GM10847 (cell line): ENCODE results near the gene BCKDK.

Source experiments
- POLR2A ChIP-seq: IDR thresholded peaks from 2 replicates; pipeline ENCODE4 v1.6.1; 2011; ENCODE audit not compliant: insufficient read length; ENCODE audit errors: extremely low read depth

BCKDK gene

DNA sequence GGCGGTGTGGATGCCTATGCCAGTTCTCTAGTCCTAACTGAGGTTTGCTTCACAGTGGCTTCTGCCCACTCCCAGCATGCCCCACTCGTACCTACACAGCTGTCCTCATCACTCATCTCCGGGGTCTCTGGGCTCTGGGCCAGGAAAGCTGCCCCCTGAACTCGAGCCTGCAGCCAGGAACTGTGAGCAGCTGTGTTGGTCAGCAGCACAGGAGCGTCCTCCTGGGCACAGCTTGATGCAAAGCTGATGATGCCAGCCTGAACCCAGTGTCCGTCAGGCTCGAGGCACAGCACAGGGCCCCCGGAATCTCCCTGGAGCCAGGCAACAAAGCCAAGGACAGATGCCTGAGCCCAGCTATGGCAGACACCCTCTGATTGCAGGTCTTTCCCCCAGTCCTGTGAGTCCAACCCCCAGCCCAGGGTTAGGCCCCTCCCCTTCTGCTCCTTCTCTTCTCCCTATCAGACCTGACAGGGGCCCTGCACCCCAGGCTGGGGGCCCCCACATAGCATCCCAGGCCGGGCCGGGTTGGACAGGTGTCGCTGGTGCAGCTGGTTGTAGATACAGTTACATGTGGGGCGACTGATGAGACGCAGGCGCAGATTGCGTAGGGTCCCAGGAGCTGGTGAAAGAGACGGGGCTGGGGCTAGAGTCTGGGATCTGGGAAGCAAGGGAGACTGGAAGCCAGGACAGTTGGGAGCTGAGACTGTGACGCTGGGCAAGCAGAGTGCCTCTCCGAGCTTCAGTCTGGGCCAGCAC is 22.1 kb upstream of the BCKDK start:
- TF ChIP-seq POLR2A = no peak

DNA sequence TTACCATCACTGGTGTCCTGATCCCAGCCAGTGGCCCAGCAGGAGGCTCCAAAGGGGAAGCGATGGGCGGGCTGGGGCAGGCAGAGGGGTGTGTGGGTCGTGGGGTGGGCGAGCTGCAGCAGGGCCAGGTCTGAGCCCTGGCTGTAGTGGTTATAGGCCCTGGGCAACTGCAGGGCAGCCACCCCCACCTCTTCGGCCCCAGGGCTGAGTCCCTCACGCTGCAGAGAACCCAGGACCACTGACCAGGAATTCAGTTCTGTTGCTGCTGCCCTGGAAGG is 21.6 kb upstream of the BCKDK start:
- TF ChIP-seq POLR2A = no peak

DNA sequence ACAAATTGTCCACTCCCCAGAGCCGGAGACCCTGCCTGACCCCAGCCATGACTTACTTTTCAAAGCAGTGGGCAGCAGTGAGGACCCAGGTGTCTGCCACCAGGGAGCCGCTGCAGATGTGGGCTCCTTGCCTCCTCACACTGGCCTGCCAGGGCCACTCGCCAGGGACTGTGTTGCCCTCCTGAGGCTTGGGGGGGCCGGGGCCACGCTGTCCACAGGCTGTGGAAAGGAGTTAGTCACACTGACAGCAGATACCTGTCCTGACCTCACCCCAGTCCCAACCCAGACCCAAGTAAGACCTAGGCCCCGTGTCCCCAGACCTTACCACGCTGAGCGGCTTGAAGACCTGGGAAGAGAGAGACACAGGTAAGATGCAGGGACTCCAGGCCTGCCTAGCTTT is 20.7 kb upstream of the BCKDK start:
- TF ChIP-seq POLR2A = no peak

DNA sequence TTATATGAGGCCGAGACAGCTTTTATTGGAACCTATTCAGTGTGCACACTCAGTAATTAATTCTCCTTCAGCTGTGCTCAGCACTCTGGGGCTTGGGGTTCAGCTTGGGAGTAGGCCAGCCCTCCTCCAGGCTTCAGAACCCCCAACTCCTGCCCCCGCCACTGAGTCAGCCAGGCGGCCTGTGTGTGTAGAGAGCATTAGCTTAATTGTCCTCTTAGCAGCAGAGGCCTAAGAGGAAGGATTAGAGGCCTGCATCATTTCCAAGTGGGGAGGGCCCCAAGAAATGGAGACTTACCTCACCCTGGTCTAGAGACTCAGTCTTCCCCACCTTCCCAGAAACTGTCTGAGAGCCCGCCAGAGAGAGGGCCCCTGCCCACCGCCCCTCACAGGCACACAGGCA is 20.2 kb upstream of the BCKDK start:
- TF ChIP-seq POLR2A = no peak

DNA sequence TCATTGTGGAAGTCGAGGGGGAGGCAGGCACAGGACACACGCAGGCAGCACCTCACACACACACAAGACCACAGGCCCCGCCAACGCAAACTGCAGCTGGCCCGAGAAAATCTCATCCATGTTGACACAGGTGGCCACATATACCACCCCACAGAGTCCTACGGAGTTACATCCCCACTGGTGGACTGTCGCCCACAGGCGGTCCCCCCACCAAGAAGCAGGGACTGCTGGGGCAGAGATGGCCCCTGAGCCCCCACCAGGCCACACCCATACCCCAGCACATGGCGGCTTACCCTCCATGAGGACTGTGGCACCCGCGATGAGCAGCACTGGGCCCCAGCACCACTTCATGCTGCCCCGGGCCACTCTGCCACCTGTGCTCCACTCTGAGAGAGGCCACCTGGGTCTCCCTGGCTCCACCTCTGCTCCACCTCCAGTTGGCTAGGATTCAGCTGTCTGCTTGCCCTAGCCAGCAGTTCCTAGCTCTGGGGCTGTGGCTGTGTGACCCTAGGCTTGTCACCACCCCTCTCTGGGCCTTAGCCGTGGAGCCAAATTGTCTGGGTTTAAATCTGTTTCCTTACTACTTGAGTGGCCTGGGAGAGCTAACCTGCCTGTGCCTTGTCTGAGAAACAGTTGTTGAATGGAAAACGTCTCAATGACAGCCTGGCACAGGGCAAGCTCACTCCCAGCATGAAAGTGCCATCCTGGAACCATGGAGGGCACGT is 19.6 kb upstream of the BCKDK start, which contains the start of gene PRSS53:
Gene PRSS53 (minus strand): TSS at position 485 of the 725 bp plus-strand sequence. CDS start 134 bp downstream, at position 351.
- no peak for TF ChIP-seq POLR2A

DNA sequence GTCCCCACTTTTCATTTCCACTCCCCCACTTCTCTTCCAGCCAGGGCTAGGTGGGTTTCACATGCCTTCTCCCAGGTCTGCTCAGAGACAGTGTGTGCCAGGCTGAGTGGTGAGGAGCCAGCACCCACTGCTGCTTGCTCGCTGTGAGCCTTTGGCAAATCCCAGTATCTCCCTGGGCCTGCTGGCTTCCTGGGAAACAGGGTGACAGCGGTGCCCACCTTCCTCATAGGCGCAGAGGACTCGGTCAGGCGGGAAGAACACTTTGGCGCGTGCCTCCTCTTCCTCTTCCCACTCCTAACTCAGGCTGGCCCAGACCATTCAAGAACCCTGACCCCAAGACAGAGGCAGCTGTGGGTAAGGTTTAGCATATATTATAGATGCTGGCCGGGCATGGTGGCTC is 19.0 kb upstream of the BCKDK start:
- TF ChIP-seq POLR2A = no peak

DNA sequence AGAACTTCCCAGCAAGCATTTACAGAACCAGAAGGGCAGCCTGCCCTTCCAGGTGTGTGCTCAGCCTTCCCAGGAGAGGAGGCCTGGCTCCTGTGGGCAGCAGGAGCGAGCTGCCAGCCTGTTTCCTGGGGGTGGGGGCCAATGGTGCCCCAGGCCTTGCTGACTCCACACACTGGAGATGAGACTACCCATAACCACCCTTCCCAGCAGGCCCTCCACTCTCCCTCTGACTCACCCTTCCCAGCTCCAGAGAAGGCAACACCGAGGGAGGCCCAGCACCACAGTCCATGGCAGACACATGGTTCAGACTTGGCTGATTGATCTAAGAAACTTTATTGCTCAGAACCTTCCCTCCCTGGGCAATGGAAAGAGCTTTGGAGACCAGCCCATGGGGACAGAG is 17.6 kb upstream of the BCKDK start:
- TF ChIP-seq POLR2A = no peak

DNA sequence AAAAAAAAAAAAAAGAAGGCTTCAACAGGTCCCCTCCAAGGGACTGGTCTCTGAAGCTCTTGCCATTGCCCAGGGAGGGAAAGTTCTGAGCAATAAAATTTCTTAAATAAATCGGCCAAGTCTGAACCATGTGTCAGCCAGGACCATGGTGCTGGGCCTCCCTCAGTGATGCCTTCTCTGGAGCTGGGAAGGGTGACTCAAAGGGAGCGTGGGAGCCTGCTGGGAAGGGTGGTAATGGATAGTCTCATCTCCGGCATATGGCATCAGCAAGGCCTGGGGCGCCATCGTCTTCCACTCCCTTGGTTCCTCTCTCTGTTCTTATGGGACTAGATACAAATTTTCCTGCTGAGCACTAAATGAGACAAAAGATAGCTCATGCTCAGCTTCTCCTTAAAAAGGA is 15.9 kb upstream of the BCKDK start:
- no peak for TF ChIP-seq POLR2A

DNA sequence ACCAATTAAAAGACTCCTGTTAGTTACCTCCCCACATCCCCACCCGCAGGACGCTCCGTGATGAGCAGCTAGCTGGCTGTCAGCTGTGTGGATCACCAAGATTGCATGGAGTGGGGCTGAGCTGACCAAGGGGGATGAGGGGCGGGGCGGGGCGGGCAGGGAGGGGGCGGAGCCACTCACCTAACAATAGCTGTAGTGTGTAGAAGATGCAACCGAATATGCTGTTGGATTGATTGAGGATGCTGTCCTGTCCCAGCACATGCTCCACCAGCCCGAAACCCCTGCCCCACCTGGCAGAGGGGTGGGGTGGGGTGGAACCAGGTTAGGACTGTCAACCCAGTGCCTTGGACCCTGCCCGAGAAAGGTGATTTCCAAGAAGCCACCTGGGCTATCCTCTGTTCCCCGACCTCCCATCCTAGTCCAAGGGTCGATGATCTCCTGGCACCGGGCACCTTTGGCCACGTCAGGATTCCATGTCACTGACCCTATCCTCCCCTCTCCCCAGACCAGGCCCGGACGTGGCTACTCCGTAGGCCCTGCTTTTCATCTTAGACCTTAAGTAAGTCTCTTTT is 15.0 kb upstream of the BCKDK start:
- TF ChIP-seq POLR2A = no peak

DNA sequence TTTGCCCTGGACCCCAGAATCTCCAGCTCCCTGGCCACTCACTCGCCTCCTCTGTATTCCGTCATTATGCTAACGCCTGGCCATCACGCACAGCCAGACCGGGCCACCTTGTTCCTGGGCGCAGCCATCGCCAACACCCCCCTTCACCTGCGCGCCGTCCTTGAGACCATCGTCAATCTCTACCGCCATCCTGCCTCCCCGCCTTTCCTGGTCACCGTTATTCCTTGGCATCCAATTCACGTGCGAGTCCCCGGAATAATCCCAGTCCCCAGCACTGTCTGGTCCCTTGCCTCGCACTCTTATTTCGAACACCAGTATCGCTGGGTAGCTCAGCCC is 14.1 kb upstream of the BCKDK start:
- TF ChIP-seq POLR2A = no peak

DNA sequence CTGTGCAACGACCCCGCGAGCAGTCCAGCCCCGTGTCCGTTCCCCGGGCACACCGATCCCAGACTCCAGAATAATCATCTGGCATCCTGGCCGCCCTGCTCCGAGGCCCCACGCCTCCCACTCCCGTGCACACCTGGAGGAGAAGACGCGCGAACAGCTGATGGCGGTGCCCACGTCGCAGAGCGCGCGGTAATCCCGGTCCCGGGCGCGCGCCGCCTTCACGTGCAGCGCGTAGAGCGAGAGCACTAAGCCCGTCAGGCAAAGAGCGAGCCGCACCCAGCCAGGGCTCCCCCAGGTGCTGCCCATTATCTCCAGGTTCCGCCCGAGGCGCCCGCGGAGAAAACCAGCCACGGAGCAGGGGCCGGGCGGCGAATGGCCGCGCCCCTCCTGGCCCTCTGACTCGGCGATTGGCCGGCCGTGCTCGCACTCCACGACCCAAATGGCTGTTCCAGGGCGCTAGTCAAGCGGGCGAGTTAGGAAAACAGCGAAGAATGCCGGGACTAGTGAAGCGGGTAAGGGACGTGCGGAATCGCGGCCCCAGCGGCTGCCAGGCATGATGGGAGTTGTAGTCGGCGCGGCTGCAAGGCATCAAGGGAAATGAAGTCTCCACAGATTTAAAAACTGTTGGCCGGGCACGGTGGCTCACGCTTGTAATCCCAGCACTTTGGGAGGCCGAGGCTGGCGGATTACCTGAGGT is 13.6 kb upstream of the BCKDK start, which contains the start of gene VKORC1:
Gene VKORC1 (minus strand): TSS at position 374 of the 697 bp plus-strand sequence. CDS start 68 bp downstream, at position 306.
- TF ChIP-seq POLR2A = peak; percentile 53

DNA sequence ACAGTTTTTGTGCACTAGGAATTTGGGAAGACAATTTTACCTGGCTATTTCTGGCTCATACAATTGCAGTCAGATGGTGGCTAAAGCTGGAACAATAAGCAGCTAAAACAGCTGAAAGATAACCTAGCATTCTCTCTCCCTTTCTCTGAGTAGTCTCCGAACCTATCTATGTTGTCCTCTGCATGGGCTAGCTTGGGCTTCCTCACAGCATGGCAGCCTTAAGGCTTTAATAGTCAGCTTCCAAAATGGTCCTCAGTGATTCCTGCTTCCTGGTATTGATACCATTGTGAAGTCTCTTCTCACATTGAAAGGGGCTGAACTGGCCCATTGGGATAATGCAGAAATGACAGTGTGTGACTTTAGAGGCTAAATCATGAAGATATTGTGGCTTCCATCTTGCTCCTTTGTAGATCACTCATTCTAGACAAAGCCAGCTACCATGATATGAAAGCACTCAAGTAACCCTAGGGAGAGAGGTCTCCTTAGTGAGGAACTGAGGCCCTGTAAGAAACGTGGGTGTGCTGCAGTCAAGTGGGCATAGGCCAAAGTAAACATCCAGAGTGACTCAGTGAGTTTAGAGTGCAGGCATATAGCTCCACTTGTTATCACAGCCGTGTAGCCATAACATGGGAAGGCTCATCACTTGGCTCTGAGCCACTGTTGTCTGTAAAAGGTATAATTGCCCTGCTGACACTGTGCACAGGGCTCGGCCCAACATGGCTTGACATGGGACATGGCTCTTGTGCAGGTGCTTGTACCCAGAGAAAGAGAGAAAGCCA is 8.1 kb upstream of the BCKDK start:
- TF ChIP-seq POLR2A = no peak

DNA sequence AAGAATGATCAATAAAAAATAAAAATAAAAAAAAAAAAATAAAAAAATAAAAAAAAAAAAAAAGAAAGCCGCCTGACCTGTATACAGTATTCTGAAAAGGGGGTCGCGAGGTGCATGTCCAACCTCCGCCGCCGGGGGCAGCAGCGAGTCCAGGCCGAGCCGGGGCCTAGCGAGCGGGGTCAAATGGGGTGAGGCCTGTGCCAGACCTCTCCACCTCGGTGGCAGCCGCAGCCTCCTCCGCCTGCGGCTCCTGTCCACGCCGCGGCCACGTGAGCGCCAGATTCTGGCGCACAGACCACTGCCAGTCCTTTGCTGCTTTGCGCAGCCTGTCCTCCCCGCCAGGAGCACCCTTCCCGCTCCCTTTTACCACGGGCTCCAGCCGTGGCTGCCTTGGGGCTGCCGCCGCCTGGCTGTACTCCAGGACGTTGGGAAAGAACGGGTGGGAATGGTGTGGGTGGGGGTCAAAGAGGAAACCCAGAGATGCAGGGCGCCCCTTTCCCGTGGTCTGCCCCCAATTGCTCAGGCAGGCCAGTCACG is 2.4 kb upstream of the BCKDK start:
- TF ChIP-seq POLR2A = no peak

DNA sequence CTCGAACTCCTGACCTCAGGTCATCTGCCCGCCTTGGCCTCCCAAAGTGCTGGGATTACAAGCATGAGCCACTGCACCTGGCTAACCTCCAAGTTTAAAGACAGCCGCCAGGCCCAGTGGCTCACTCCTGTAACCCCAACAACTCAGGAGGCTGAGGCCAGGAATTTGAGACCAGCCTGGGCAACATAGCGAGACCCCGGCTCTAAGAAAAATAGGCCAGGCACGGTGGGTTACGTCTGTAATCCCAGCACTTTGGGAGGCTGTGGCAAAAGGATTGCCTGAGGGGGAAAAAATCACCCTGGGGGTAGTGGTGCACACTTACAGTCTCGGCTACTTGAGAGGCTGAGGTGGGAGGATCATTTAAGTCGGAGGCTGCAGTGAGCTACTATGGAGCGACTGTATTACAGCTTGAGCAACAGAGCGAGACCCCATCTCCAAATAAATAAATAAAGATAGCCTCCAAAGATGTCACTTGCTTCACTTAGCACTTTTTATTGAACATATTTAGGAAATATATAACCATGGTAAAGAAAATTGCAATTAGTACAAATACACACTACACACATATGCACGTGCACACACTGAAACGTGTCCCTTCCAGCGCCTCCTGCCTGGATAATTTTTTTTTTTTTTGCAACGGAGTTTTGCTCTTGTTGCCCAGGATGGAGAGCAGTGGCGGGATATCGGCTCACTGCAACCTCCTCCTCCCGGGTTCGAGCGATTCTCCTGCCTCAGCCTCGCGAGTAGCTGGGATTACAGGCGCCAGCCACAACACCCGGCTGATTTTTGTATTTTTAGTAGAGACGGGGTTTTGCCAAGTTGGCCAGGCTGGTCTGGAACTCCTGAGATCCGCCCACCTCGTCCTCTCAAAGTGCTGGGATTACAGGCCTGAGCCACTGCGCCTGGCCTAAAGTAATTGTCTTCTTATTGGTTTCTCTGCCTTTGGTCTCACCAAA is 1.4 kb upstream of the BCKDK start:
- no peak for TF ChIP-seq POLR2A
